Measurements from ENCODE around the gene SEPHS2.
"Not testable (repeated sequence)": the region's sequence is repeated elsewhere in the genome, so short reads cannot be mapped to it uniquely, and the experiment has no call there.

Gene SEPHS2

GRCh38 chr16:30445408-30446202, at the start of gene SEPHS2:
Gene SEPHS2 (minus strand): TSS chr16:30445874. CDS start chr16:30445727, 147 bp downstream.
- peak; percentile 97 for DNase-seq (ENCODE audit: low spot score)

- no peak for DNase-seq (ENCODE audit: low spot score)
These were observed 49.0 kb upstream of the SEPHS2 start for GRCh38 chr16:30494709-30495108.

GRCh38 chr16:30493941-30494488, 48.3 kb upstream of the SEPHS2 start:
- no peak for DNase-seq (ENCODE audit: low spot score)

GRCh38 chr16:30491744-30492308, 46.2 kb upstream of the SEPHS2 start:
- no peak for DNase-seq (ENCODE audit: low spot score)

GRCh38 chr16:30491229-30491628, 45.6 kb upstream of the SEPHS2 start:
- no peak for DNase-seq (ENCODE audit: low spot score)

- no peak for DNase-seq (ENCODE audit: low spot score)
These were observed 44.5 kb upstream of the SEPHS2 start for GRCh38 chr16:30490210-30490609.

- peak; percentile 25 for DNase-seq (ENCODE audit: low spot score)
These were observed 43.3 kb upstream of the SEPHS2 start for GRCh38 chr16:30488764-30489605.

- DNase-seq (ENCODE audit: low spot score), result no peak
These were observed 40.3 kb upstream of the SEPHS2 start for GRCh38 chr16:30485818-30486436.

GRCh38 chr16:30484887-30485286, 39.2 kb upstream of the SEPHS2 start:
- DNase-seq (ENCODE audit: low spot score), result no peak

- DNase-seq (ENCODE audit: low spot score), result no peak
These were observed 36.7 kb upstream of the SEPHS2 start for GRCh38 chr16:30482366-30482765.

- DNase-seq (ENCODE audit: low spot score), result no peak
These were observed 35.7 kb upstream of the SEPHS2 start for GRCh38 chr16:30481381-30481780.

GRCh38 chr16:30478766-30479478, 33.2 kb upstream of the SEPHS2 start:
- peak; percentile 11 for DNase-seq (ENCODE audit: low spot score)

GRCh38 chr16:30477773-30478172, 32.1 kb upstream of the SEPHS2 start:
- not testable (repeated sequence) for DNase-seq (ENCODE audit: low spot score)

- DNase-seq (ENCODE audit: low spot score), result no peak
These were observed 31.3 kb upstream of the SEPHS2 start for GRCh38 chr16:30476991-30477390.

- DNase-seq (ENCODE audit: low spot score), result no peak
These were observed 29.0 kb upstream of the SEPHS2 start for GRCh38 chr16:30474684-30475083.

- no peak for DNase-seq (ENCODE audit: low spot score)
These were observed 28.4 kb upstream of the SEPHS2 start for GRCh38 chr16:30474074-30474452.

GRCh38 chr16:30473231-30474073, 27.8 kb upstream of the SEPHS2 start:
- peak; percentile 13 for DNase-seq (ENCODE audit: low spot score)

- DNase-seq (ENCODE audit: low spot score), result peak; percentile 68
These were observed 26.8 kb upstream of the SEPHS2 start, which contains the start of gene ITGAL for GRCh38 chr16:30472328-30472942. Gene ITGAL (plus strand): TSS chr16:30472742. CDS start chr16:30472838, 96 bp downstream.

- DNase-seq (ENCODE audit: low spot score), result no peak
These were observed 24.9 kb upstream of the SEPHS2 start for GRCh38 chr16:30470632-30470995.

- DNase-seq (ENCODE audit: low spot score), result no peak
These were observed 24.5 kb upstream of the SEPHS2 start for GRCh38 chr16:30470170-30470512.
